Right lobe of liver (tissue), 4 donors: ENCODE data around the gene PPM1L.
"Not testable (repeated sequence)": the region's sequence is repeated elsewhere in the genome, so short reads cannot be mapped to it uniquely, and the experiment has no call there.

Source experiments
- POLR2A ChIP-seq: fragments of 450-650 bp; IDR thresholded peaks from one replicate; pipeline ENCODE4 v1.6.1; 2017; ENCODE audit warnings: antibody characterized with exemption, mild to moderate bottlenecking
- TF ChIP-seq, protein P1 (sequence below), 4 donors: fragments of 200-600 bp in 3 of 4; fragments of 450-650 bp in 1 of 4; IDR thresholded peaks; one replicate each; pipeline versions ENCODE4 v1.5.1 to v1.8.0; 2016 to 2022; ENCODE audit warnings: antibody characterized with exemption in 4 of 4, mild to moderate bottlenecking in 2 of 4
- donor health status: DM: no; HTN: no; CAD: no.
- donor health status: DM: no; HTN: no; CAD: no.
- donor health status: DM: no; HTN: yes; CAD: no.

DNA sequence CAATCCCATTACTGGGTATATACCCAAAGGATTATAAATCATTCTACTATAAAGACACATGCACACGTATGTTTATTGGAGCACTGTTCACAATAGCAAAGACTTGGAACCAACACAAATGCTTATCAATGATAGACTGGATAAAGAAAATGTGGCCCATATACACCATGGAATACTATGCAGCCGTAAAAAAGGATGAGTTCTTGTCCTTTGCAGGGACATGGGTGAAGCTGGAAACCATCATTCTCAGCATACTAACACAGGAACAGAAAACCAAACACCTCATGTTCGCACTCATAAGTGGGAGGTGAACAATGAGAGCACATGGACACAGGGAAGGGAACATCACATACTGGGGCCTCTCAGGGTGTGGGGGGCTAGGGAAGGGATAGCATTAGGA, 42.9 kb upstream of the PPM1L start:
- TF ChIP-seq, protein P1, sequence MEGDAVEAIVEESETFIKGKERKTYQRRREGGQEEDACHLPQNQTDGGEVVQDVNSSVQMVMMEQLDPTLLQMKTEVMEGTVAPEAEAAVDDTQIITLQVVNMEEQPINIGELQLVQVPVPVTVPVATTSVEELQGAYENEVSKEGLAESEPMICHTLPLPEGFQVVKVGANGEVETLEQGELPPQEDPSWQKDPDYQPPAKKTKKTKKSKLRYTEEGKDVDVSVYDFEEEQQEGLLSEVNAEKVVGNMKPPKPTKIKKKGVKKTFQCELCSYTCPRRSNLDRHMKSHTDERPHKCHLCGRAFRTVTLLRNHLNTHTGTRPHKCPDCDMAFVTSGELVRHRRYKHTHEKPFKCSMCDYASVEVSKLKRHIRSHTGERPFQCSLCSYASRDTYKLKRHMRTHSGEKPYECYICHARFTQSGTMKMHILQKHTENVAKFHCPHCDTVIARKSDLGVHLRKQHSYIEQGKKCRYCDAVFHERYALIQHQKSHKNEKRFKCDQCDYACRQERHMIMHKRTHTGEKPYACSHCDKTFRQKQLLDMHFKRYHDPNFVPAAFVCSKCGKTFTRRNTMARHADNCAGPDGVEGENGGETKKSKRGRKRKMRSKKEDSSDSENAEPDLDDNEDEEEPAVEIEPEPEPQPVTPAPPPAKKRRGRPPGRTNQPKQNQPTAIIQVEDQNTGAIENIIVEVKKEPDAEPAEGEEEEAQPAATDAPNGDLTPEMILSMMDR (IDR thresholded peaks at IDR 0.05), result not testable (repeated sequence)
- TF ChIP-seq POLR2A, result not testable (repeated sequence)
